HepG2 (cell line): ENCODE results near the gene CFAP70. TPM values are rescaled to one million over a fixed set of nuclear protein-coding genes. Genes with fewer than 3 reads are reported as not detected.
A peak's percentile ranks its signal among the peaks of the same experiment; 100 is the strongest.

Experiments used
- ATAC-seq: fragments of 200-7000 bp; cut with Tn5 transposase; 3 replicates; pipeline ENCODE4 v1.9.1; 2020; ENCODE audit warnings: mild to moderate bottlenecking, moderate library complexity
- BruUV-seq: library from RNA; stranded (reverse); fragments of 400-500 nt; replicated peaks from 2 replicates; lab custom pipeline; 2021; lab: Mats Ljungman, UMichigan
- CTCF ChIA-PET: fragments of 300-600 bp; formaldehyde crosslinking; extraction: SDS; loops from one replicate; lab custom pipeline; 2021; ENCODE audit warnings: low total read pairs, inconsistent platforms, low intra/inter-chr PET ratio; lab: Yijun Ruan, JAX
- POLR2A ChIA-PET: fragments of 350-600 bp; sonication (Branson Sonifier 250); formaldehyde crosslinking; loops from one replicate; lab custom pipeline; 2020; ENCODE audit warnings: antibody characterized with exemption, inconsistent platforms; lab: Yijun Ruan, JAX
- DNase-seq: peaks from one replicate; pipeline ENCODE4 v3.0.0-alpha.2; 2015; ENCODE audit warnings: low spot score
- FAIRE-seq: peaks from 3 replicates; lab custom pipeline; 2011; peaks lifted over from hg19 to GRCh38; lab: Jason Lieb, UNC
- H2AFZ ChIP-seq: one replicate; pipeline ENCODE4 v1.6.1; 2011; ENCODE audit warnings: low read length, inconsistent platforms
- H3K27ac ChIP-seq: fragments of 300-600 bp; 3 replicates; pipeline ENCODE4 v1.8.0; 2011; ENCODE audit warnings: mixed run types, mild to moderate bottlenecking, mixed read lengths, low read length, inconsistent platforms; ENCODE audit not compliant: insufficient read depth; ENCODE audit errors: extremely low read length
- H3K27me3 ChIP-seq, 2 experiments: fragments of 200-600 bp in 1 of 2; 2 replicates in 1 of 2; 3 replicates in 1 of 2; pipeline versions ENCODE4 v1.6.0 to v1.8.0; 2011; ENCODE audit warnings: low read length in 2 of 2, mild to moderate bottlenecking in 2 of 2, moderate library complexity in 2 of 2, inconsistent platforms in 1 of 2; ENCODE audit not compliant: insufficient read depth in 2 of 2, control insufficient read depth in 1 of 2
- H3K36me3 ChIP-seq, 2 experiments: fragments of 200-600 bp in 1 of 2; replicated peaks in 1 of 2; 2 replicates in 1 of 2; 3 replicates in 1 of 2; pipeline versions ENCODE4 v1.5.1 to v1.8.0; 2011; ENCODE audit warnings: low read length in 2 of 2, inconsistent platforms in 1 of 2; ENCODE audit not compliant: insufficient read depth in 2 of 2, control insufficient read depth in 1 of 2
- H3K4me1 ChIP-seq: 2 replicates; pipeline ENCODE4 v1.5.1; 2012; ENCODE audit warnings: low read length, inconsistent platforms; ENCODE audit not compliant: insufficient read depth
- H3K4me2 ChIP-seq: 2 replicates; pipeline ENCODE4 v1.6.0; 2011; ENCODE audit warnings: low read depth, low read length, inconsistent platforms
- H3K4me3 ChIP-seq, 3 experiments: fragments of 200-600 bp in 1 of 3; sonication (generic), shearing (Covaris generic) in 1 of 3; replicated peaks in 1 of 3; 2 replicates each; pipeline ENCODE4 v1.5.1; 2011 to 2016; ENCODE audit warnings: low read length in 3 of 3, inconsistent platforms in 2 of 3, low read depth in 2 of 3, mild to moderate bottlenecking in 2 of 3, control low read depth in 1 of 3, mixed read lengths in 1 of 3; ENCODE audit not compliant: insufficient read depth in 1 of 3
- H3K79me2 ChIP-seq: one replicate; pipeline ENCODE4 v1.6.1; 2011; ENCODE audit warnings: low read length, inconsistent platforms; ENCODE audit not compliant: insufficient read depth
- H3K9ac ChIP-seq: 2 replicates; pipeline ENCODE4 v1.6.0; 2011; ENCODE audit warnings: mild to moderate bottlenecking, low read depth, low read length, inconsistent platforms; ENCODE audit not compliant: insufficient read depth
- H3K9me3 ChIP-seq: 2 replicates; pipeline ENCODE4 v1.5.1; 2012; ENCODE audit warnings: mild to moderate bottlenecking, low read length
- H4K20me1 ChIP-seq: 2 replicates; pipeline ENCODE4 v1.6.0; 2011; ENCODE audit warnings: inconsistent platforms, mild to moderate bottlenecking, low read length, moderate library complexity; ENCODE audit not compliant: insufficient read depth
- E2F1 ChIP-seq: sonication (generic); formaldehyde crosslinking; IDR thresholded peaks from 2 replicates; pipeline ENCODE4 v1.5.0; 2020; ENCODE audit warnings: missing genetic modification reagents
- FOSL2 ChIP-seq: sonication (generic); formaldehyde crosslinking; IDR thresholded peaks from 2 replicates; pipeline ENCODE4 v1.4.0; 2020; ENCODE audit warnings: missing genetic modification reagents
- HMG20A ChIP-seq: IDR thresholded peaks from 2 replicates; pipeline ENCODE4 v1.6.1; 2016; ENCODE audit warnings: borderline replicate concordance
- HOMEZ ChIP-seq: IDR thresholded peaks from 2 replicates; pipeline ENCODE4 v1.6.1; 2016; ENCODE audit warnings: low read depth
- MEF2D ChIP-seq: sonication (generic); formaldehyde crosslinking; IDR thresholded peaks from 2 replicates; pipeline ENCODE4 v1.5.1; 2020; ENCODE audit warnings: mild to moderate bottlenecking, missing genetic modification reagents
- NCOA1 ChIP-seq: sonication (generic); formaldehyde crosslinking; IDR thresholded peaks from 2 replicates; pipeline ENCODE4 v1.9.0; 2021; ENCODE audit warnings: missing genetic modification reagents
- SP1 ChIP-seq, 2 experiments: fragments of 450-650 bp in 1 of 2; sonication (generic) in 1 of 2; formaldehyde crosslinking in 1 of 2; IDR thresholded peaks; 2 replicates each; pipeline versions ENCODE4 v1.4.0 to v1.6.1; 2016 to 2020; ENCODE audit warnings: missing genetic modification reagents in 1 of 2
- SUZ12 ChIP-seq: fragments of 150-350 bp; IDR thresholded peaks from 2 replicates; pipeline ENCODE4 v1.6.1; 2014; ENCODE audit warnings: low read depth, low read length
- ZNF101 ChIP-seq: sonication (generic); formaldehyde crosslinking; IDR thresholded peaks from 2 replicates; pipeline ENCODE4 v1.4.0; 2020; ENCODE audit warnings: mild to moderate bottlenecking, low read depth, missing genetic modification reagents, borderline replicate concordance
- ZNF556 ChIP-seq: sonication (generic); formaldehyde crosslinking; IDR thresholded peaks from 2 replicates; pipeline ENCODE4 v1.4.0; 2020; ENCODE audit warnings: mild to moderate bottlenecking, missing genetic modification reagents, borderline replicate concordance
- ZNF720 ChIP-seq: sonication (generic); formaldehyde crosslinking; IDR thresholded peaks from 2 replicates; pipeline ENCODE4 v1.4.0; 2020; ENCODE audit warnings: missing genetic modification reagents
- WGBS: methylation state at CpG from one replicate; pipeline ENCODE4 v1.1.6; 2017; ENCODE audit warnings: low lambda C conversion rate; 5-methylcytosine and 5-hydroxymethylcytosine counted together
- in situ Hi-C: cut with HindIII; loops from 2 replicates; pipeline ENCODE4 v1.10.0; 2017; ENCODE audit warnings: low pct_unique_long_range_greater_than_20kb; ENCODE audit not compliant: extremely low pct_ligation_motif_present
- intact Hi-C: fragments of 100-400 bp; cut with micrococcal nuclease; formaldehyde crosslinking; loops from one replicate; pipeline ENCODE4 v1.10.0; 2022; ENCODE audit not compliant: unreplicated experiment
- polyA plus RNA-seq, 8 experiments: library from polyadenylated mRNA; depleted of rRNA in 3 of 8; stranded (reverse) in 7 of 8; unstranded in 1 of 8; fragments of >200 nt; fragmentation: Illumina TruSeq in 4 of 8; extraction: Trizol in 4 of 8; gene quantifications; 2 replicates each; pipeline versions ENCODE4 v1.2.1 to v1.2.3, GENCODE V29; 2011 to 2016; ENCODE audit warnings: low read depth in 4 of 8, missing spikeins in 1 of 8, mixed read lengths in 1 of 8; ENCODE audit not compliant: insufficient read depth in 1 of 8
- total RNA-seq, 5 experiments: library from RNA; depleted of rRNA; stranded (reverse); fragments of >200 nt; fragmentation: Illumina TruSeq; extraction: Trizol; gene quantifications; 2 replicates each; pipeline ENCODE4 v1.2.3, GENCODE V29; 2016; ENCODE audit warnings: low read depth in 1 of 5

CFAP70 gene
- total and polyA plus RNA-seq, 2 of the 13 experiments (the other 11 are each of a cell fraction or from before 2014, with no cell fraction given), result 0.27 to 0.38 TPM

DNA sequence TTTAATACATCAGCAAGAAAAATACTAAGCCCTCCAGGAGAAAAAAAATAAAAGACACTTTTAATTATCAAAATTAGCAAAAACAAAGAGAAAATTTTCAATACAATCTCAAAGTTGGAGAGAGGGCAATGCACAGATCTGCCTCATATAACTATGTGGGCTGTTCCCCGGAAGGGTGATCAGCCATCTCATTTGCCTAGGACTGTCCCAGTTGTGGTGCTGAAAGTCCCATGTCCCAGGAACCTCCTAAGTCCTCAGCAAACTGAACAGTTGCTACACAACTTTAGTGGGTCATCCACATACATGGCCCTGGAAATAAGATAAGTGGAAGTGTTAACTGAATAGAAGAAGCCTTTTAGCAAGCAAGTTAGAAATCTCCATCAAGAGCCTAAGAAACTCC is 14.4 kb downstream of the CFAP70 start:
- Histone ChIP-seq H3K9me3 (no peaks in the 10 kb centered on the region), H3K4me3 (no peak overlapping the region), H3K79me2 (no peaks in the 10 kb centered on the region), H3K9ac (no peak overlapping the region), H3K27me3 (no peaks in the 10 kb centered on the region), H3K36me3 (no peaks in the 10 kb centered on the region), H4K20me1 (no peaks in the 10 kb centered on the region), H3K4me2 (no peak overlapping the region), H2AFZ (no peak overlapping the region), H3K4me1 (no peaks in the 10 kb centered on the region), H3K27ac (no peak overlapping the region)
- FAIRE-seq (no peak), DNase-seq (no peak), ATAC-seq (no peak)
- ChIA-PET CTCF (no interaction called here), POLR2A (no interaction called here)
- in situ Hi-C loops, result no loop called here
- WGBS, result 87% methylated on average over 1 of the region's 1 CpG
- intact Hi-C loops, result no loop called here
- TF ChIP-seq FOSL2 (no peak), MEF2D (CRISPR knock-in tag) (no peak), ZNF720 (CRISPR knock-in tag) (no peak), SUZ12 (no peak), ZNF101 (CRISPR knock-in tag) (no peak), NCOA1 (CRISPR knock-in tag) (no peak), HMG20A (CRISPR knock-in tag) (no peak), SP1 (IDR thresholded peaks at IDR 0.05) (no peak), SP1 (CRISPR knock-in tag; IDR thresholded peaks at IDR 0.05) (no peak), E2F1 (CRISPR knock-in tag) (no peak)
- BruUV-seq, result no TSS peak

DNA sequence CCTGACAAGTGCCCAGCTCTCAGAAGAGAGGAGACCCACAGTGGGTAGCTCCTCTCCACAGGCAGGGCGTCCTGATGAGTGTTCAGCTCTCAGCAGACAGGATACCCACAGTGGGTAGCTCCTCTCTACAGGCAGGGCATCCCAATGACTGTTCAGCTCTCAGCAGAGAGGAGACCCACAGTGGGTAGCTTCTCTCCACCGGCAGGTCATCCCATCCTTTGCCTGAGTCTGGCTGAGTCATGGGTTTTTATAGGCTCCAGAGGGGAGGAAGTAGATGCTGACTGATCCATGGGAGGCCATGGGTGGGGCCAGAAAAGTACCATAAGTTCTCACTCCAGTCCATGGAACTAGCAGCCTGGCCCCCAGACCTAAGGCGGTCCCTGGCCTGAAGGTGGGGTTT is 18.5 kb downstream of the CFAP70 start:
- TF ChIP-seq ZNF556 (CRISPR knock-in tag) (no peak), HOMEZ (CRISPR knock-in tag) (no peak)
- TF ChIP-seq, all 625 proteins: peak for 0
- BruUV-seq, result no TSS peak
- no peaks in the 10 kb centered on the region for H3K27me3 ChIP-seq
- ChIA-PET CTCF (no interaction called here), POLR2A (interaction anchor here (1.5 kb wide), 1 partner anchor 19 kb away, joined by 3 read pairs; the partner anchor contains the start of gene CFAP70)
- H3K36me3 ChIP-seq, result no peaks in the 10 kb centered on the region
- intact Hi-C loops (no loop called here), in situ Hi-C loops (no loop called here)
- H2AFZ ChIP-seq, result no peak overlapping the region
- H3K79me2 ChIP-seq, result no peaks in the 10 kb centered on the region
- ATAC-seq (peak; percentile 35), DNase-seq (no peak), FAIRE-seq (no peak)
- WGBS, result no CpG with 5 or more reads among the region's 3 CpGs
- H3K9ac ChIP-seq, result no peak overlapping the region
- H3K4me2 ChIP-seq, result no peak overlapping the region
- H3K4me3 ChIP-seq, result no peak overlapping the region
- H3K4me1 ChIP-seq, result no peaks in the 10 kb centered on the region
- H3K27ac ChIP-seq, result no peak overlapping the region
- no peaks in the 10 kb centered on the region for H4K20me1 ChIP-seq
- H3K9me3 ChIP-seq, result no peaks in the 10 kb centered on the region
